Lower leg skin (tissue), 4 donors: ENCODE measurements around the gene CAPG. TPM values are rescaled to one million over a fixed set of nuclear protein-coding genes. Genes with fewer than 3 reads are reported as not detected.
"Not testable (repeated sequence)": the region's sequence is repeated elsewhere in the genome, so short reads cannot be mapped to it uniquely, and the experiment has no call there.

Experiments
- DNase-seq, 2 donors: peaks; one replicate each; pipeline ENCODE4 v3.0.0-alpha.2; 2019; ENCODE audit warnings: low spot score in 2 of 2
- H3K4me3 ChIP-seq: fragments of 200-600 bp; sonication (generic); 2 replicates; pipeline ENCODE4 v1.5.1; 2017; ENCODE audit warnings: mild to moderate bottlenecking, low read depth; ENCODE audit not compliant: poor library complexity, severe bottlenecking
- CTCF ChIP-seq, 3 donors: fragments of 450-650 bp; IDR thresholded peaks; one replicate each; pipeline ENCODE4 v1.5.1; 2016; ENCODE audit warnings: antibody characterized with exemption in 3 of 3, mild to moderate bottlenecking in 3 of 3, moderate library complexity in 2 of 3
- POLR2A ChIP-seq, 2 donors: fragments of 450-650 bp; IDR thresholded peaks; one replicate each; pipeline ENCODE4 v1.6.1; 2016 to 2017; ENCODE audit warnings: antibody characterized with exemption in 2 of 2, mild to moderate bottlenecking in 1 of 2, moderate library complexity in 1 of 2
- WGBS, 2 donors: methylation state at CpG; one replicate each; pipeline ENCODE4 v1.1.5; 2018; 5-methylcytosine and 5-hydroxymethylcytosine counted together
- intact Hi-C: fragments of 100-400 bp; cut with DNase I; formaldehyde crosslinking; loops from one replicate; pipeline ENCODE4 v1.15.0; 2023; ENCODE audit warnings: low total_unique reads
- total RNA-seq, 4 donors: library from RNA; depleted of rRNA; stranded (reverse); fragments of >200 nt; gene quantifications; one replicate each; pipeline ENCODE4 v1.1.0, GENCODE V29; 2016

The CAPG gene
- total RNA-seq, 4 donors from 2014 or later: 177 to 272 (median 232) TPM

- TF ChIP-seq POLR2A (IDR thresholded peaks at IDR 0.05): no peak
- TF ChIP-seq CTCF (IDR thresholded peaks at IDR 0.05): no peak
- intact Hi-C loops: no loop called here
- WGBS, 2 donors: 92 to 93% methylated on average over 7 of the region's 7 CpGs
- no peak for DNase-seq
- no peak overlapping the region for H3K4me3 ChIP-seq
Observed at GRCh38 chr2:85439986-85440385, 29.8 kb upstream of the CAPG start.

GRCh38 chr2:85439569-85439968 lies 29.4 kb upstream of the CAPG start:
- WGBS, 2 donors: 94 to 95% methylated on average over 9 of the region's 9 CpGs
- DNase-seq, intact Hi-C loops, H3K4me3 ChIP-seq: not testable (repeated sequence)

- WGBS, 2 donors: 87 to 88% methylated on average over 6 of the region's 6 CpGs
- no peak for TF ChIP-seq POLR2A (IDR thresholded peaks at IDR 0.05)
- TF ChIP-seq CTCF (IDR thresholded peaks at IDR 0.05): no peak
- DNase-seq: no peak
- intact Hi-C loops: no loop called here
- no peak overlapping the region for H3K4me3 ChIP-seq
Observed at GRCh38 chr2:85439025-85439472, 28.9 kb upstream of the CAPG start.

GRCh38 chr2:85438201-85439024 lies 28.2 kb upstream of the CAPG start:
- intact Hi-C loops: no loop called here
- no peak overlapping the region for H3K4me3 ChIP-seq
- TF ChIP-seq CTCF (IDR thresholded peaks at IDR 0.05): no peak
- TF ChIP-seq POLR2A (IDR thresholded peaks at IDR 0.05): no peak
- WGBS, 2 donors: 33 to 36% methylated on average over 14 to 16 of the region's 19 CpGs
- no peak for DNase-seq

- intact Hi-C loops: no loop called here
- TF ChIP-seq CTCF (IDR thresholded peaks at IDR 0.05) (no peak), POLR2A (IDR thresholded peaks at IDR 0.05) (peak in 1 of 2 donors; percentile 87)
- peak; percentile 84 to 98 for DNase-seq
- no peak overlapping the region for H3K4me3 ChIP-seq
- WGBS, 2 donors: 4 to 13% methylated on average over 23 to 40 of the region's 64 CpGs
Observed at GRCh38 chr2:85437488-85438200, 27.5 kb upstream of the CAPG start.

- whole genome bisulfite sequencing, 2 donors: 48 to 55% methylated on average over 10 of the region's 10 CpGs
- intact Hi-C loops: no loop called here
Observed at GRCh38 chr2:85436836-85437487, 26.8 kb upstream of the CAPG start.

More at GRCh38 chr2:85436836-85437487, 26.8 kb upstream of the CAPG start:
- TF ChIP-seq CTCF (IDR thresholded peaks at IDR 0.05) (no peak), POLR2A (IDR thresholded peaks at IDR 0.05) (no peak)
- H3K4me3 ChIP-seq: no peak overlapping the region
- no peak for DNase-seq
